BLaER1 treated with 17β-estradiol and CSF1 and Interleukin-3, amounts not matched to agents 10 nM and 100 nM (cell line): ENCODE measurements around the gene TARBP1.

ENCODE experiments used
- H3K27ac ChIP-seq, 11 experiments: shearing (Covaris generic); formaldehyde crosslinking; 2 replicates each; pipeline ENCODE4 v1.8.1; 2022
- H3K27me3 ChIP-seq, 11 experiments: shearing (Covaris generic); formaldehyde crosslinking; 2 replicates each; pipeline ENCODE4 v1.8.1; 2022
- H3K36me3 ChIP-seq, 11 experiments: shearing (Covaris generic); formaldehyde crosslinking; 2 replicates each; pipeline ENCODE4 v1.8.1; 2022
- H3K4me1 ChIP-seq, 10 experiments: shearing (Covaris generic); formaldehyde crosslinking; 2 replicates each; pipeline ENCODE4 v1.8.1; 2022
- H3K4me2 ChIP-seq, 11 experiments: shearing (Covaris generic); formaldehyde crosslinking; 2 replicates each; pipeline ENCODE4 v1.8.1; 2022
- H3K4me3 ChIP-seq, 10 experiments: shearing (Covaris generic); formaldehyde crosslinking; 2 replicates each; pipeline ENCODE4 v1.8.1; 2022
- H3K9ac ChIP-seq, 11 experiments: shearing (Covaris generic); formaldehyde crosslinking; 2 replicates each; pipeline ENCODE4 v1.8.1; 2022
- H3K9me3 ChIP-seq, 11 experiments: shearing (Covaris generic); formaldehyde crosslinking; replicated peaks in 1 of 11; 2 replicates each; pipeline ENCODE4 v1.8.1; 2022
- H4K20me1 ChIP-seq, 11 experiments: shearing (Covaris generic); formaldehyde crosslinking; 2 replicates each; pipeline ENCODE4 v1.8.1; 2022
- Cebpa-rat ChIP-seq, 11 experiments: shearing (Covaris generic); IDR thresholded peaks; 2 replicates each; pipeline ENCODE4 v1.8.1; 2022

The TARBP1 gene

GRCh38 chr1:234479310-234479559, 256 bp upstream of the TARBP1 start:
- H4K20me1 ChIP-seq: peaks cover 0 to 19% (median 0%) of the 10 kb centered on the region in 11 experiments; a peak in 6 of 22 replicates
- H3K9ac ChIP-seq: peak overlapping the region in 10 of 11 experiments; percentile 83 to 96 (median 92); a peak in 20 of 22 replicates
- no peaks in the 10 kb centered on the region for H3K27me3 ChIP-seq
- H3K4me1 ChIP-seq: peaks cover 35 to 46% (median 42%) of the 10 kb centered on the region in 10 experiments
- peak overlapping the region in 9 of 11 experiments; percentile 88 to 94 (median 92); a peak in 17 of 22 replicates for H3K27ac ChIP-seq
- TF ChIP-seq Cebpa-rat (IDR thresholded peaks at IDR 0.05): no peak
- no peaks in the 10 kb centered on the region for H3K36me3 ChIP-seq
- peak overlapping the region; percentile 70 to 87 (median 80) for H3K4me3 ChIP-seq
- H3K9me3 ChIP-seq: no peaks in the 10 kb centered on the region
- H3K4me2 ChIP-seq: peak overlapping the region; percentile 85 to 98 (median 93)

- Histone ChIP-seq H4K20me1 (peaks cover 0 to 19% (median 0%) of the 10 kb centered on the region in 11 experiments; a peak in 6 of 22 replicates), H3K4me3 (peak overlapping the region; percentile 70 to 87 (median 80)), H3K4me2 (peak overlapping the region; percentile 85 to 98 (median 93)), H3K9me3 (no peaks in the 10 kb centered on the region), H3K36me3 (no peaks in the 10 kb centered on the region; a peak in 1 of 22 replicates), H3K27me3 (no peaks in the 10 kb centered on the region), H3K9ac (peak overlapping the region; percentile 83 to 96 (median 92)), H3K4me1 (peaks cover 46 to 57% (median 53%) of the 10 kb centered on the region in 10 experiments), H3K27ac (peak overlapping the region; percentile 68 to 94 (median 91))
- TF ChIP-seq Cebpa-rat (IDR thresholded peaks at IDR 0.05): no peak
These were observed 863 bp downstream of the TARBP1 start for GRCh38 chr1:234478152-234478480.

- Histone ChIP-seq H4K20me1 (peaks cover 0 to 19% (median 0%) of the 10 kb centered on the region in 11 experiments; a peak in 6 of 22 replicates), H3K4me3 (peak overlapping the region; percentile 70 to 87 (median 80)), H3K27me3 (no peaks in the 10 kb centered on the region), H3K9me3 (no peaks in the 10 kb centered on the region), H3K36me3 (no peaks in the 10 kb centered on the region; a peak in 1 of 22 replicates), H3K4me1 (peaks cover 52 to 62% (median 59%) of the 10 kb centered on the region in 10 experiments), H3K4me2 (peak overlapping the region; percentile 85 to 98 (median 93)), H3K9ac (peak overlapping the region; percentile 83 to 96 (median 92)), H3K27ac (peak overlapping the region; percentile 68 to 94 (median 91))
- no peak for TF ChIP-seq Cebpa-rat (IDR thresholded peaks at IDR 0.05)
These were observed 1.4 kb downstream of the TARBP1 start for GRCh38 chr1:234477386-234478151.

- H3K4me1 ChIP-seq: peaks cover 57 to 68% (median 63%) of the 10 kb centered on the region in 10 experiments
These were observed 2.8 kb downstream of the TARBP1 start for GRCh38 chr1:234476172-234476571.

GRCh38 chr1:234475167-234475793, 3.7 kb downstream of the TARBP1 start:
- Histone ChIP-seq H3K9me3 (no peaks in the 10 kb centered on the region), H3K36me3 (peaks cover 0 to 21% (median 13%) of the 10 kb centered on the region in 11 experiments; a peak in 13 of 22 replicates), H3K27ac (peak overlapping the region in 8 of 11 experiments; percentile 28 to 63 (median 52); a peak in 15 of 22 replicates), H3K27me3 (no peaks in the 10 kb centered on the region), H3K9ac (peak overlapping the region in 6 of 11 experiments; percentile 11 to 53 (median 46); a peak in 11 of 22 replicates), H3K4me3 (peak overlapping the region in 8 of 10 experiments; percentile 3 to 82 (median 24); a peak in 9 of 20 replicates), H4K20me1 (peaks cover 0 to 19% (median 0%) of the 10 kb centered on the region in 11 experiments; a peak in 6 of 22 replicates), H3K4me2 (peak overlapping the region; percentile 74 to 98 (median 93)), H3K4me1 (peaks cover 57 to 68% (median 63%) of the 10 kb centered on the region in 10 experiments)
- no peak for TF ChIP-seq Cebpa-rat (IDR thresholded peaks at IDR 0.05)

More at GRCh38 chr1:234476172-234476571, 2.8 kb downstream of the TARBP1 start:
- Histone ChIP-seq H4K20me1 (peaks cover 0 to 19% (median 0%) of the 10 kb centered on the region in 11 experiments; a peak in 6 of 22 replicates), H3K4me3 (peak overlapping the region in 3 of 10 experiments; percentile 81 to 82 (median 81); a peak in 4 of 20 replicates), H3K27ac (peak overlapping the region in 1 of 11 experiments; percentile 52; a peak in 1 of 22 replicates), H3K9ac (peak overlapping the region in 2 of 11 experiments; percentile 19 to 51; a peak in 2 of 22 replicates), H3K9me3 (no peaks in the 10 kb centered on the region), H3K36me3 (peaks cover 0 to 12% (median 5%) of the 10 kb centered on the region in 11 experiments; a peak in 10 of 22 replicates), H3K27me3 (no peaks in the 10 kb centered on the region), H3K4me2 (peak overlapping the region; percentile 74 to 98 (median 93))
- no peak for TF ChIP-seq Cebpa-rat (IDR thresholded peaks at IDR 0.05)

- H3K27ac ChIP-seq: peak overlapping the region in 6 of 11 experiments; percentile 28 to 63 (median 52); a peak in 8 of 22 replicates
- no peaks in the 10 kb centered on the region for H3K27me3 ChIP-seq
- peaks cover 57 to 64% (median 59%) of the 10 kb centered on the region in 10 experiments for H3K4me1 ChIP-seq
- H3K4me2 ChIP-seq: peak overlapping the region; percentile 74 to 98 (median 93); a peak in 21 of 22 replicates
- no peaks in the 10 kb centered on the region for H3K9me3 ChIP-seq
- peaks cover 0 to 30% (median 20%) of the 10 kb centered on the region in 11 experiments; a peak in 13 of 22 replicates for H3K36me3 ChIP-seq
- no peak for TF ChIP-seq Cebpa-rat (IDR thresholded peaks at IDR 0.05)
- 0 out of 20 replicates have a peak overlapping the region, but pooled peaks of 1 of the 10 experiments have one; percentile 81 for H3K4me3 ChIP-seq
- no peak overlapping the region; a peak in 1 of 22 replicates for H3K9ac ChIP-seq
- H4K20me1 ChIP-seq: peaks cover 0 to 19% (median 0%) of the 10 kb centered on the region in 11 experiments; a peak in 6 of 22 replicates
These were observed 4.6 kb downstream of the TARBP1 start for GRCh38 chr1:234474375-234474774.

GRCh38 chr1:234473118-234473517, 5.9 kb downstream of the TARBP1 start:
- H3K27ac ChIP-seq: peak overlapping the region in 9 of 11 experiments; percentile 3 to 62 (median 49); a peak in 15 of 22 replicates
- peaks cover 0 to 38% (median 29%) of the 10 kb centered on the region in 11 experiments; a peak in 15 of 22 replicates for H3K36me3 ChIP-seq
- peak overlapping the region in 1 of 10 experiments; percentile 4; a peak in 1 of 20 replicates for H3K4me3 ChIP-seq
- H3K4me2 ChIP-seq: peak overlapping the region; percentile 74 to 98 (median 93)
- peaks cover 0 to 19% (median 0%) of the 10 kb centered on the region in 11 experiments; a peak in 6 of 22 replicates for H4K20me1 ChIP-seq
- no peaks in the 10 kb centered on the region for H3K27me3 ChIP-seq
- H3K9ac ChIP-seq: peak overlapping the region in 10 of 11 experiments; percentile 4 to 56 (median 36); a peak in 12 of 22 replicates
- no peaks in the 10 kb centered on the region for H3K9me3 ChIP-seq
- H3K4me1 ChIP-seq: peaks cover 54 to 61% (median 58%) of the 10 kb centered on the region in 10 experiments
- TF ChIP-seq Cebpa-rat (IDR thresholded peaks at IDR 0.05): no peak

- H3K4me1 ChIP-seq: peaks cover 18 to 25% (median 23%) of the 10 kb centered on the region in 10 experiments
- peaks cover 22 to 75% (median 66%) of the 10 kb centered on the region in 11 experiments; a peak in 20 of 22 replicates for H3K36me3 ChIP-seq
- no peak for TF ChIP-seq Cebpa-rat (IDR thresholded peaks at IDR 0.05)
- H3K27me3 ChIP-seq: no peaks in the 10 kb centered on the region
- no peak overlapping the region for H3K4me2 ChIP-seq
- no peak overlapping the region for H3K27ac ChIP-seq
- H3K9me3 ChIP-seq: no peaks in the 10 kb centered on the region
- no peaks in the 10 kb centered on the region for H4K20me1 ChIP-seq
- no peak overlapping the region for H3K4me3 ChIP-seq
- H3K9ac ChIP-seq: no peak overlapping the region
These were observed 9.6 kb downstream of the TARBP1 start for GRCh38 chr1:234469376-234469775.
